K562 (cell line): ENCODE measurements around the gene ATF5. TPM values are rescaled to one million over a fixed set of nuclear protein-coding genes. Genes with fewer than 3 reads are reported as not detected.

ENCODE experiments used
- ATAC-seq: fragments of 200-7000 bp; cut with Tn5 transposase; 3 replicates; pipeline ENCODE4 v1.9.1; 2020; ENCODE audit warnings: moderate library complexity
- BruUV-seq: library from RNA; stranded (reverse); fragments of 400-500 nt; replicated peaks from 2 replicates; lab custom pipeline; 2021; lab: Mats Ljungman, UMichigan
- CTCF ChIA-PET: fragments of 300-600 bp; formaldehyde crosslinking; extraction: SDS; loops from one replicate; lab custom pipeline; 2021; ENCODE audit warnings: low intra/inter-chr PET ratio; lab: Yijun Ruan, JAX
- POLR2A ChIA-PET: fragments of 300-600, 350-650 bp; sonication (Branson Sonifier 250); formaldehyde crosslinking; extraction: SDS; loops from one replicate; lab custom pipeline; 2021; ENCODE audit warnings: antibody characterized with exemption, inconsistent platforms; lab: Yijun Ruan, JAX
- DNase-seq, 4 experiments: peaks; one replicate each; pipeline versions ENCODE4 v3.0.0 to v3.0.0-alpha.2; 2011 to 2018; ENCODE audit warnings: low spot score in 3 of 4, mixed read lengths in 3 of 4; ENCODE audit errors: extremely low read depth in 1 of 4
- FAIRE-seq: peaks from 2 replicates; lab custom pipeline; 2011; peaks lifted over from hg19 to GRCh38; lab: Jason Lieb, UNC
- H2AFZ ChIP-seq: 2 replicates; pipeline ENCODE4 v1.6.0; 2011; ENCODE audit warnings: low read depth, low read length, control low read depth, inconsistent platforms
- H3K27ac ChIP-seq: fragments of 200-600 bp; 3 replicates; pipeline ENCODE4 v1.8.0; 2011; ENCODE audit warnings: low read depth, mild to moderate bottlenecking, control low read depth, inconsistent platforms, low read length, moderate library complexity, mixed read lengths; ENCODE audit errors: extremely low read depth
- H3K27me3 ChIP-seq, 2 experiments: fragments of 300-600 bp in 1 of 2; 2 replicates in 1 of 2; 3 replicates in 1 of 2; pipeline versions ENCODE4 v1.6.0 to v1.8.0; 2011; ENCODE audit warnings: inconsistent platforms in 2 of 2, low read length in 2 of 2, mild to moderate bottlenecking in 1 of 2, mixed read lengths in 1 of 2, moderate library complexity in 1 of 2; ENCODE audit not compliant: control insufficient read depth in 2 of 2, insufficient read depth in 2 of 2
- H3K36me3 ChIP-seq: fragments of 300-600 bp; 3 replicates; pipeline ENCODE4 v1.8.0; 2011; ENCODE audit warnings: mild to moderate bottlenecking, low read length, inconsistent platforms; ENCODE audit not compliant: control insufficient read depth, insufficient read depth
- H3K4me1 ChIP-seq, 2 experiments: fragments of 200-600 bp in 1 of 2; replicated peaks in 1 of 2; 2 replicates in 1 of 2; 3 replicates in 1 of 2; pipeline versions ENCODE4 v1.5.1 to v1.8.0; 2011; ENCODE audit warnings: inconsistent platforms in 2 of 2, low read length in 2 of 2, mild to moderate bottlenecking in 1 of 2, mixed read lengths in 1 of 2, moderate library complexity in 1 of 2; ENCODE audit not compliant: control insufficient read depth in 2 of 2, insufficient read depth in 2 of 2
- H3K4me2 ChIP-seq: 2 replicates; pipeline ENCODE4 v1.6.1; 2011; ENCODE audit warnings: low read length, control low read depth, inconsistent platforms, mixed read lengths; ENCODE audit not compliant: insufficient read depth
- H3K4me3 ChIP-seq: fragments of 200-600 bp; sonication (generic), shearing (Covaris generic); 2 replicates; pipeline ENCODE4 v1.5.1; 2016; ENCODE audit warnings: control low read depth, inconsistent platforms
- H3K79me2 ChIP-seq: fragments of 200-600 bp; 3 replicates; pipeline ENCODE4 v1.8.0; 2011; ENCODE audit warnings: low read length, inconsistent platforms; ENCODE audit not compliant: control insufficient read depth, insufficient read depth
- H3K9ac ChIP-seq, 2 experiments: 2 replicates each; pipeline versions ENCODE4 v1.6.0 to v1.6.1; 2011; ENCODE audit warnings: low read depth in 2 of 2, low read length in 2 of 2, control low read depth in 1 of 2, inconsistent platforms in 1 of 2, mild to moderate bottlenecking in 1 of 2, mixed read lengths in 1 of 2; ENCODE audit not compliant: insufficient read depth in 1 of 2
- H3K9me1 ChIP-seq: one replicate; pipeline ENCODE4 v1.6.0; 2011; ENCODE audit warnings: inconsistent platforms, mild to moderate bottlenecking, low read length, moderate library complexity; ENCODE audit not compliant: control insufficient read depth, insufficient read depth
- H3K9me3 ChIP-seq: replicated peaks from 2 replicates; pipeline ENCODE4 v1.5.1; 2011; ENCODE audit warnings: low read depth, low read length, inconsistent platforms; ENCODE audit not compliant: control insufficient read depth, insufficient read depth
- H4K20me1 ChIP-seq: replicated peaks from 2 replicates; pipeline ENCODE4 v1.6.1; 2011; ENCODE audit warnings: low read length, inconsistent platforms, mixed read lengths; ENCODE audit not compliant: control insufficient read depth, insufficient read depth
- DMBX1 ChIP-seq: fragments of 250-450 bp; sonication (Bioruptor Pico); IDR thresholded peaks from 2 replicates; pipeline ENCODE4 v1.8.0; 2022; ENCODE audit warnings: inconsistent platforms, mild to moderate bottlenecking, moderate library complexity, borderline replicate concordance
- JUN ChIP-seq, 2 experiments: sonication (generic) in 1 of 2; formaldehyde crosslinking in 1 of 2; IDR thresholded peaks; 2 replicates each; pipeline versions ENCODE4 v1.6.1 to v1.8.0; 2012 to 2022; ENCODE audit warnings: borderline replicate concordance in 2 of 2, mild to moderate bottlenecking in 2 of 2, improper control_type of control experiment in 1 of 2, low read depth in 1 of 2, low read length in 1 of 2, missing genetic modification reagents in 1 of 2
- MECOM ChIP-seq: fragments of 250-450 bp; sonication (Bioruptor Pico); IDR thresholded peaks from 2 replicates; pipeline ENCODE4 v1.8.0; 2022; ENCODE audit warnings: inconsistent platforms
- MTA1 ChIP-seq: fragments of 450-650 bp; IDR thresholded peaks from 2 replicates; pipeline ENCODE4 v1.6.1; 2017; ENCODE audit warnings: borderline replicate concordance
- NR4A1 ChIP-seq, 2 experiments: fragments of 250-450 bp in 1 of 2; fragments of 450-650 bp in 1 of 2; sonication (Bioruptor Pico) in 1 of 2; IDR thresholded peaks; 2 replicates each; pipeline versions ENCODE4 v1.4.0 to v1.6.1; 2016 to 2020; ENCODE audit warnings: mild to moderate bottlenecking in 2 of 2, missing compliant biosample characterization in 1 of 2, missing genetic modification characterization in 1 of 2, moderate library complexity in 1 of 2
- POLR2AphosphoS5 ChIP-seq: IDR thresholded peaks from 2 replicates; pipeline ENCODE4 v1.6.1; 2011; ENCODE audit warnings: mild to moderate bottlenecking, low read depth, low read length, moderate library complexity; ENCODE audit not compliant: control insufficient read depth, insufficient read depth
- SMAD4 ChIP-seq: fragments of 250-450 bp; sonication (Bioruptor Pico); conservative IDR thresholded peaks from 2 replicates; pipeline ENCODE4 v1.8.0; 2021; ENCODE audit warnings: inconsistent platforms, mild to moderate bottlenecking, moderate library complexity
- SRF ChIP-seq, 2 experiments: fragments of 250-450, 450-650 bp in 1 of 2; sonication (Bioruptor Pico) in 1 of 2; sonication (generic) in 1 of 2; formaldehyde crosslinking; IDR thresholded peaks; 2 replicates each; pipeline versions ENCODE4 v1.5.0 to v1.5.1; 2020 to 2022; ENCODE audit warnings: mild to moderate bottlenecking in 1 of 2, missing genetic modification reagents in 1 of 2
- THRAP3 ChIP-seq: fragments of 450-650 bp; IDR thresholded peaks from 2 replicates; pipeline ENCODE4 v1.6.1; 2016; ENCODE audit warnings: mild to moderate bottlenecking, inconsistent platforms, borderline replicate concordance
- ZNF165 ChIP-seq: fragments of 250-450 bp; sonication (Bioruptor Pico); IDR thresholded peaks from 2 replicates; pipeline ENCODE4 v1.4.0; 2020; ENCODE audit warnings: borderline replicate concordance
- WGBS: fragments of 100-300 bp; shearing (Covaris generic); methylation state at CpG from one replicate; pipeline ENCODE4 v1.1.6; 2016; ENCODE audit warnings: low coverage, mixed read lengths; ENCODE audit not compliant: insufficient coverage; ENCODE audit errors: missing lambda C conversion rate; 5-methylcytosine and 5-hydroxymethylcytosine counted together
- in situ Hi-C: fragments of 300-500 bp; cut with MboI; formaldehyde crosslinking; loops from 4 replicates; pipeline ENCODE4 v1.15.0; 2018; ENCODE audit warnings: inconsistent platforms, mixed read lengths
- intact Hi-C: fragments of 100-400 bp; cut with micrococcal nuclease; formaldehyde crosslinking; loops from 2 replicates; pipeline ENCODE4 v1.14.2; 2022
- polyA plus RNA-seq, 8 experiments: library from polyadenylated mRNA; depleted of rRNA in 4 of 8; stranded (reverse) in 5 of 8; unstranded in 3 of 8; fragments of >200 nt; fragmentation: Nextera tagmentation in 2 of 8; fragmentation: Illumina TruSeq in 1 of 8; extraction: Ambion mirVana in 2 of 8; extraction: Trizol in 1 of 8; gene quantifications; 2 replicates each; pipeline versions ENCODE4 v1.2.1 to v1.2.3, GENCODE V29; 2011 to 2014; ENCODE audit warnings: inconsistent platforms in 1 of 8, missing spikeins in 1 of 8
- total RNA-seq, 7 experiments: library from RNA; depleted of rRNA in 6 of 7; stranded (reverse); fragments of >200 nt in 6 of 7; fragmentation: Illumina TruSeq in 2 of 7; extraction: Trizol in 2 of 7; gene quantifications; 2 replicates each; pipeline versions ENCODE4 v1.2.1 to v1.2.3, GENCODE V29; 2011 to 2021; ENCODE audit warnings: low replicate concordance in 1 of 7
- TF ChIP-seq, protein P1 (sequence below): fragments of 250-450 bp; sonication (Bioruptor Pico); IDR thresholded peaks from 2 replicates; pipeline ENCODE4 v1.4.0; 2020
- TF ChIP-seq, protein P2 (sequence below): sonication (generic); formaldehyde crosslinking; IDR thresholded peaks from 2 replicates; pipeline ENCODE4 v1.9.0; 2022; ENCODE audit warnings: mild to moderate bottlenecking, missing genetic modification reagents

Gene ATF5
- total and polyA plus RNA-seq, 9 of the 15 experiments (the other 6 are each of a cell fraction or from before 2014, with no cell fraction given) = 3.0 to 57.6 (median 11.1) TPM

DNA sequence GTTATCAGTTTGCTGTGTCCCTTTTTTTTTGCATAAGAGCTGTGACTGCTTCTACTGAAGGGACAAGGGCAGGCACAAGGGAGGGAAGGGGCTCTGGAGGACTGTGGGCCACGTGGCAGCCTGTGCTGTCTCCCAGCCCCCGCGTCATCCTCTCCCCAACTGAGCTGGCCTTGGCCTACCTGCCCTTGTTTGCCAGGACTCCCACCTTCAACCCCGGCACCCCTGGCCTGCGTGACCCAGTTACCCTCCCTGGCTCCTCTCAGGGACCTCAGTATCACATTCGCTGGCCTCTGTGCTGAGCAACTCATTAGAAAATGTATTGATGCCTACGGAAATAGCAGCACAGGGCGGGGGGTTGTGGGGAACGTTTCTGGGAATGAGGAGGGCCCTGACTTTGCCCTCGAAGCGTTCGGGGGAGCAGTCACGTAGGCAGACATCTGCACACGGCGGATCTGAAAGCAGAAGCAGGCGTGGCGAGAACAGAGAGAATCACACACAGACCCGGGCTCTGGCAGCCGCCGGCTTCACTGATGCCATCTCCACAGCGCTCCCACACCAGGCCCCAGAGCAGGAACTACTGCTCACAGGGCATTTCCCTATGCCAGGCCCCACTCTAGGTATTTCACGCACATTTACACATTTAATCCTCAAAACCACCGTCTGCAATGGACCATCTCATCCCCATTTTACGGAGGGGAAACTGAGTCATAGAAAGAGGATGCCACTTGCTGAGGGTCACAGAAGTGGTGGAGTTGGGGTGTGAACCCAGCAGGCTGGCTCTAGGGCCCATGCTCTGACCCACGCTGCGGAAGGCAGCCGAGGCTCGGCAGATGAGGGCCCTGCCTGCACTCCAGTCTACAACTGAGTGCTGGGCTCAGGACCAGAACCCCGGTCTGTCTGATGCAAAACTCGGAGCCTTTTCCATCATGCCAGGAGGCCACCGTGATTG lies 5.7 kb upstream of the ATF5 start:
- peaks cover 30 to 56% of the 10 kb centered on the region in 2 experiments for H3K4me1 ChIP-seq
- H3K4me3 ChIP-seq = no peak overlapping the region
- ChIA-PET CTCF (no interaction called here), POLR2A (interaction anchor here (0.7 to 1.2 kb wide), 4 partner anchors 9 to 798 kb away, joined by 3 to 6 read pairs (median 4); no protein-coding TSS in a partner anchor)
- WGBS = 94% methylated on average over 28 of the region's 31 CpGs
- no peak overlapping the region for H2AFZ ChIP-seq
- in situ Hi-C loops = no loop called here
- no peaks in the 10 kb centered on the region for H3K27me3 ChIP-seq
- H3K79me2 ChIP-seq = peaks cover 97% of the 10 kb centered on the region
- DNase-seq = no peak
- peak overlapping the region; percentile 70; the same call in 2 of the 3 replicates for H3K27ac ChIP-seq
- peaks cover 28% of the 10 kb centered on the region for H4K20me1 ChIP-seq
- peaks cover 92% of the 10 kb centered on the region for H3K36me3 ChIP-seq
- BruUV-seq = no TSS peak
- H3K9ac ChIP-seq = peak overlapping the region; percentile 58 to 82; a peak in 3 of 4 replicates
- intact Hi-C loops = no loop called here
- peaks cover 9% of the 10 kb centered on the region for H3K9me1 ChIP-seq
- no peak for FAIRE-seq
- no peak overlapping the region for H3K4me2 ChIP-seq
- no peaks in the 10 kb centered on the region for H3K9me3 ChIP-seq
- no peak for ATAC-seq
- TF ChIP-seq SRF (CRISPR knock-in tag; IDR thresholded peaks at IDR 0.05) (0 out of 4 replicates have a peak, but pooled peaks of 1 of the 2 experiments have one; percentile 11), ZNF165 (peak; percentile 69; the same call in 1 of the 2 replicates), DMBX1 (CRISPR knock-in tag) (peak; percentile 6; the same call in 1 of the 2 replicates), POLR2AphosphoS5 (peak; percentile 15; the same call in 1 of the 2 replicates), THRAP3 (no peak), SMAD4 (CRISPR knock-in tag) (peak; percentile 9), NR4A1 (CRISPR knock-in tag; IDR thresholded peaks at IDR 0.05) (0 out of 2 replicates have a peak, but pooled peaks have one; percentile 9), NR4A1 (tag; IDR thresholded peaks at IDR 0.05) (no peak), MECOM (peak; percentile 32), JUN (IDR thresholded peaks at IDR 0.05; ENCODE audit: borderline replicate concordance, low read depth, low read length) (no peak), JUN (CRISPR knock-in tag; IDR thresholded peaks at IDR 0.05; ENCODE audit: borderline replicate concordance) (0 out of 2 replicates have a peak, but pooled peaks have one; percentile 54), MTA1 (no peak)
- TF ChIP-seq, protein P1, sequence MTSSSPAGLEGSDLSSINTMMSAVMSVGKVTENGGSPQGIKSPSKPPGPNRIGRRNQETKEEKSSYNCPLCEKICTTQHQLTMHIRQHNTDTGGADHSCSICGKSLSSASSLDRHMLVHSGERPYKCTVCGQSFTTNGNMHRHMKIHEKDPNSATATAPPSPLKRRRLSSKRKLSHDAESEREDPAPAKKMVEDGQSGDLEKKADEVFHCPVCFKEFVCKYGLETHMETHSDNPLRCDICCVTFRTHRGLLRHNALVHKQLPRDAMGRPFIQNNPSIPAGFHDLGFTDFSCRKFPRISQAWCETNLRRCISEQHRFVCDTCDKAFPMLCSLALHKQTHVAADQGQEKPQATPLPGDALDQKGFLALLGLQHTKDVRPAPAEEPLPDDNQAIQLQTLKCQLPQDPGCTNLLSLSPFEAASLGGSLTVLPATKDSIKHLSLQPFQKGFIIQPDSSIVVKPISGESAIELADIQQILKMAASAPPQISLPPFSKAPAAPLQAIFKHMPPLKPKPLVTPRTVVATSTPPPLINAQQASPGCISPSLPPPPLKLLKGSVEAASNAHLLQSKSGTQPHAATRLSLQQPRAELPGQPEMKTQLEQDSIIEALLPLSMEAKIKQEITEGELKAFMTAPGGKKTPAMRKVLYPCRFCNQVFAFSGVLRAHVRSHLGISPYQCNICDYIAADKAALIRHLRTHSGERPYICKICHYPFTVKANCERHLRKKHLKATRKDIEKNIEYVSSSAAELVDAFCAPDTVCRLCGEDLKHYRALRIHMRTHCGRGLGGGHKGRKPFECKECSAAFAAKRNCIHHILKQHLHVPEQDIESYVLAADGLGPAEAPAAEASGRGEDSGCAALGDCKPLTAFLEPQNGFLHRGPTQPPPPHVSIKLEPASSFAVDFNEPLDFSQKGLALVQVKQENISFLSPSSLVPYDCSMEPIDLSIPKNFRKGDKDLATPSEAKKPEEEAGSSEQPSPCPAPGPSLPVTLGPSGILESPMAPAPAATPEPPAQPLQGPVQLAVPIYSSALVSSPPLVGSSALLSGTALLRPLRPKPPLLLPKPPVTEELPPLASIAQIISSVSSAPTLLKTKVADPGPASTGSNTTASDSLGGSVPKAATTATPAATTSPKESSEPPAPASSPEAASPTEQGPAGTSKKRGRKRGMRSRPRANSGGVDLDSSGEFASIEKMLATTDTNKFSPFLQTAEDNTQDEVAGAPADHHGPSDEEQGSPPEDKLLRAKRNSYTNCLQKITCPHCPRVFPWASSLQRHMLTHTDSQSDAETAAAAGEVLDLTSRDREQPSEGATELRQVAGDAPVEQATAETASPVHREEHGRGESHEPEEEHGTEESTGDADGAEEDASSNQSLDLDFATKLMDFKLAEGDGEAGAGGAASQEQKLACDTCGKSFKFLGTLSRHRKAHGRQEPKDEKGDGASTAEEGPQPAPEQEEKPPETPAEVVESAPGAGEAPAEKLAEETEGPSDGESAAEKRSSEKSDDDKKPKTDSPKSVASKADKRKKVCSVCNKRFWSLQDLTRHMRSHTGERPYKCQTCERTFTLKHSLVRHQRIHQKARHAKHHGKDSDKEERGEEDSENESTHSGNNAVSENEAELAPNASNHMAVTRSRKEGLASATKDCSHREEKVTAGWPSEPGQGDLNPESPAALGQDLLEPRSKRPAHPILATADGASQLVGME (CRISPR knock-in tag) = 0 out of 2 replicates have a peak, but pooled peaks have one; percentile 16
- TF ChIP-seq, protein P2, sequence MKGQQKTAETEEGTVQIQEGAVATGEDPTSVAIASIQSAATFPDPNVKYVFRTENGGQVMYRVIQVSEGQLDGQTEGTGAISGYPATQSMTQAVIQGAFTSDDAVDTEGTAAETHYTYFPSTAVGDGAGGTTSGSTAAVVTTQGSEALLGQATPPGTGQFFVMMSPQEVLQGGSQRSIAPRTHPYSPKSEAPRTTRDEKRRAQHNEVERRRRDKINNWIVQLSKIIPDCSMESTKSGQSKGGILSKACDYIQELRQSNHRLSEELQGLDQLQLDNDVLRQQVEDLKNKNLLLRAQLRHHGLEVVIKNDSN (CRISPR knock-in tag) = 0 out of 2 replicates have a peak, but pooled peaks have one; percentile 14
